NK-92 treated with Interleukin-12 subunit alpha and Interleukin-12 subunit beta, amount 100 ng/mL, for 24 hours (cell line): Measurements from ENCODE around the gene SLC8B1.

ENCODE experiments used
- DNase-seq: peaks from one replicate; lab custom pipeline; 2025; lab: John Stamatoyannopoulos, UW

The SLC8B1 gene

DNA sequence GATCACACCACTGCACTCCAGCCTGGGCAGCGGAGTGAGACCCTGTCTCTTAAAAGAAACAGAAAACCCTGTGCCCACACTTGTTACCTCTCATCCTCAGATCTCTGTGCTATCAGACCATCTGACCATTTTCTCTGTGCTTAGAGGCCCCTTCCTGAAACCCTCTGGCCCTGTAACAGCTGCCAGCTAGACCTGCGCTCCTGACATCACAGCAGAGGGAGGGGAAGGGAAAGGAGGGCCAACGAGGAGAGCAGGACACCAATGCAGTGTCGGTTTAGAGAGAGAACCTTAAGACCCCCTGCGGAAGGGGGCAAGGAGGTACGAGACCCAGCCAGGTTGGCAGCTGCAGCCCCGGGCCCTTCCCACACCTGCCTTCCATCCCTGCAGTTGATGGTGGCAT lies 42.4 kb downstream of the SLC8B1 start:
- DNase-seq: no peak

DNA sequence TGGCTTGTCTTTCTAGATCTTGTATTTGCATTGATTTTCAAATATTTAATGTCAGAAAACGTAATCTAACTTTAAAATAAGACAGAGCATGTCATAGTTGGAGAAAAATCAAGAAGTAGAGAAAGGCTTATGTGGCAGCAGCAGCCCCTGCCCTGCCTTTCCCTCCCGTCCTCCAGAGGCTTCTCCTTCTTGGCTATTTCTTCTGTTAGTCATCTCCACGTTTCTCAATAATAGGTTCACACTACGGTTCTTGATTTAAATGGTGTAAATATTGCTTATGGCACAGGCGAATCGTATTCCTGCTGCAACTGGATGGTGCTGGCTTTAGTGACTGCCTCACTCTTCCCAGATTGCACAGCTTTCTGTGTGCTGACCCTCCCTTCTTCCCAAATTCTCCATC lies 42.8 kb downstream of the SLC8B1 start:
- DNase-seq: no peak

DNA sequence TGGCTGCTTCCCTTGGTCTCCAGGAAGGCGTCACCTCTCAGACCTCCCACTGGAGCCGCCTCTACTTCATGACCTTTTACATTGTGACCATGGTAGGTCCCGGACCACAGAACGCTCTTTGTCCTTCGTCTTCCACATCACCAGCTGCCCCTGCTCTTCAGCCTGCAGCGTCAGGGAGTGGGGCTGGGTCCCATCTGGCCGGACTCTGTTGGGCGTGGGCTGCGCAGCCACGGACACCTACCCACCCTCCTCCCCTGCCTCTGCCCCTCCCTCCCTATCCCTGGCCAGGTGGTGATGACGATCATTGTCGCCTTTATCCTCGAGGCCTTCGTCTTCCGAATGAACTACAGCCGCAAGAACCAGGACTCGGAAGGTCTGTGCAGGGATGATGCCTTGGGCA lies 43.3 kb downstream of the SLC8B1 start:
- no peak for DNase-seq

DNA sequence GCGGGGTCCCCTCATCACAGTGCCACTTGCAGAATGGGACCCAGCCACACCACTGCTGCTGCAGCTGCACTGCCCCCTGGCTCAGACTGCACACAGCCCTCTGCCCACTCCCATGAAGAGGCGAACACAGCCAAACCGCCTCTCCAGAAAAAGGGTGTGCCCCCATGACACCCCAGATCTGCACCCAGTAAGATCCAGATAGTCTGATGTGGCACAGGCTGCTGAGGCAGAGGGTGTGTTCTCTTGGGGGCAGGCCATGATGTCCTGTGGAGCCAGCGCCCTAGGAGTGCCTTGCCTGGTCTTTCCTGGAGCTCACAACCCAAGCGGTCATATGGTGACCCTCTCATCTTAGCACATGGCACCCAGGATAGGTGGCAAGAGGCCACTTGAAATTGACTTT lies 44.4 kb downstream of the SLC8B1 start:
- no peak for DNase-seq

DNA sequence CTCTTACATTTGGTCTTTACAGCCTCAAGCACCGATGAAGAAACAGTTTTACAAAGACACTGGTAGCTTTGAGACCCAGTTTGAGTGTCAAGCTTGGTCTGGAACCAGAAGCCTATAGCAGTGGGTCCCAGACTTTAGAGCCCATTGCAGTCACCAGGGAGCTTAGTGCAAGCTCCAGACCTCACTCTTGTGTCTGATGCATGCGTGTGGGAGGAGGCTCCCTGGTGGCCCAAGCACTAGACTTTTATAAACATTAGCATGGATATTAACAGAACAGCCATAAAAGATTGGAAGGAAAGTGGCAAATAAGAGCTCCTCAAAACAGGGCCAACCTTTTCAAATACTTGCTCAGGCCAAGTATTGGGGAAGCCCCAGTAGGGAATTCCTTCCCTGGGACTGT lies 45.5 kb downstream of the SLC8B1 start:
- no peak for DNase-seq

DNA sequence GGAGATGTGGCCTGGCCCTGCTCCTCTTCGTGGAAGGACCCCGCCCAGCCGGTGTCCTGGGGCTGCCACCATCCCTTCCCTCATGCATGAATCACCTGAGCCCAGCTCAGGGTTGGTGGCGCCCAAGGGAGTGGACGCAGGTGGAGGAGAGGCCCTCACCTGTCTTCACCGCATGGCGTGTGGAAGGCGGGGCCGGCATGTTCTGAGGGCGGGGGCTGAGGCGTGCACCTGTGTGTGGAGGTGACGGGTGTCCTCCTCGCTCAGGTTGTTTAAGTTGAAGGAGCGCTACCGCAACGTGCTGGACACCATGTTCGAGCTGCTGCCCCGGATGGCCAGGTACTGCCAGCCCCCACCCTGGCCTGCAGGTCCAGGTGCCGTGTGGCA lies 47.0 kb downstream of the SLC8B1 start:
- DNase-seq: no peak

DNA sequence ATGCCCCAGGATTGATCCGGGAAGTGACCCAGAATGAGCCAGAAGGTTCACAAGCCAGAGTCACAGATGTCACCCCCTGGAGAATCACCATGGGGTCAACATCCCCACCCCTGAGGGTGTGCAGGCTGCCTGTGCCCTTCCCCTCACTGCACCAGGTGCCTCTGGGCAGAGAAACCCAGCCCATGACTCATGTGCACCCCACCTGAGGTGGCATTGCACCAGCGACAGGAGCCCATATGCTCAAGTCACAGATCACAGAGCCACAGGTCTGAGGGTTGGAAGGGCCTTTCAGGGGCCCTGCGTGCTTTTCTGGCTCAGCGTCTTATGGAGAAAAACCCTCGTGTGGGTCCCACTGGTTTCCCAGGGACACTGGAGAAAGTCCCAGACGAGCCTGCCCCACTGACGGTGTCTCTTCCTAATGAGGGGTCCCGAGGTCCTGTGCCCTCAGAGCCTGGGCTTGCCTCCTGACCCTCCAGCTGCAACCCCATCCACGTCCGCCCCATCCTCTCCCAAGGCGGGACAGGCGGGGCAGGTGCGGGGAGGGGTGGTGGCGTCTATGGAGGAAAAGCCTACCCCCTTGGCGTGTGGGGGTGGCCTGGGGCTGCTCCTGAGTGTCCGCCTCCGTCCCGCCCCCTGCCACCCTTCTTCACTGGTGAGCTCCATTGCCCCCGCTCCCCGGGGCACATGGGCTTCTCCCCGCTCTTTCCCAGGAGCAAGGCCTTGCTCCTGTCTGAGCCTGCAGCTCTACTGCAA lies 47.6 kb downstream of the SLC8B1 start:
- DNase-seq: no peak

DNA sequence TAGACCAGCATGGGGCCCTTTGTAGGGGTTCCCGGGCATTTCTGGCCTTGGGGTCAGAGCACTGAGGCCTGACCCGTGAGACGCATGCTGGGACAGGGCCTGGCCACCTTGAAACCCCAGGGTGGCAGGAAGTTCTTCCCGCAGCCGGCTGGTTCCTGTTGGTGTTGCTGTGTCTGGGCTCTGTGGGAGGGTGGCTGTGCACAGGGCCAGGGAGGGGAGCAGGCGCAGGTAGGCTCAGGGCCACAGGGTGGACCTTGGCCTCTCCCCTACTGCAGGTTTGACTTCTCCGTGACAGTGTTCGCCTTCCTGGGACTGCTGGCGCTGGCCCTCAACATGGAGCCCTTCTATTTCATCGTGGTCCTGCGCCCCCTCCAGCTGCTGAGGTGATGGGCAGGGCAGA lies 48.2 kb downstream of the SLC8B1 start:
- DNase-seq: no peak

DNA sequence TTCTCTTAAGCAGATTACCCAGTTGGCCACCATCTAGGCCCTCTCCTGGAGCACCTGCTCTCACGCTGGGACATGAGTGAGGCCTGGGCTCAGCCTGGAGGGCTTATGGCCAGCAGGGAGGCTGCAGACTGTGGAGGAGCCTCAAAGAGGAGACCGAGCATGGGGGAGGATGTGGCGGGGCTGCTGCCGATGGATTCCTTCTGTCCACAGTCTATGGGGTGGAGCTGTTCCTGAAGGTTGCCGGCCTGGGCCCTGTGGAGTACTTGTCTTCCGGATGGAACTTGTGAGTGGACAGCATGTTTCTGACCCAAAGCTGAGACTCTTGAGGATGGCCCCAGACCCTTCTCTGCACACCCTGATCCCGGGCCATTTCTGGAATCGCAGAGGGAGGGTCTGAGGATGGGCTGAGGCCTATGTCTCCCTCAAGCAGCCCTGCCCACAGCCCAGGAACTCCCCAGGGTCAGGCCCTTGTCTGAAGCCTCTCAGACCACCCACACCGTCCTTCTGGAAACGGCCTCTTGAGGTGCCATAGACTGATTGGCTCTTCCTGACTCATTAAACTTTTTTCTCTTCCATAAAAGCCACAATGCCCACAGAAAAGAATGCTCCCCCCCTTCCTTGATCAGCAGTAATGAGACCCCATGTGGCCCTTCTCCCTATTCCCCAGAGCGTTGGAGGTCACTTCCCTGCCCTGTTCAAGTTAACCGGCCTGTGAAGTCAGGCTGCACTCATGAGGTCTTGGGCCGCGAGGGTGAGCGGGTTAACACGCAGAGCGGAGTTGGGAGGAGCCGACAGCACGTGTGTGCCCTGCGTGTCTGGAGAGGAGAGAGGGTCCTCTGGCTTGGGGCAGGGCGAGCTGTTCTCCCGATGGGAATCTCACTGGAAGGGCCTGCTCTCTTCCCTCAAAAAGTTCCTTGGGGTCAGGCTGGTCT lies 49.0 kb downstream of the SLC8B1 start:
- no peak for DNase-seq

DNA sequence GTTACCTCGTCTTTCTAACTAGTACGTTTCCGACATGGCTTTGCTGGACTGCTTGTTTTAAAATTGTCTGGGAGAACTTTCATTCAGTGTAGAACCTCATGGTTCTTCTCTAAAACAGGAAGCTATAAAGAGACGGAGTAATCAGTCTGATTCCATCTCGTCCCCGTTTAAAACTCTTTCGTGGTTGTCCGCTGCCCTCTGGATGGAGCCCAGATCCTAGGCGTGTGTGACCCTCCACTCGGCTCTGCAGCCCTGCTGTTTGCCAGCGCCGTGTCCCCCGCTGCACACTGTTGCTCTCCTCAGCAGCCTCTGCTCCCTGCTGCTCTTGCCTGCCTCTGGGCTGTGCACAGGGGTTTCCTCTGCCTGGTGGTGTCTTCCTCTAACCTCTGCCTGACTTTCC lies 50.2 kb downstream of the SLC8B1 start:
- no peak for DNase-seq

DNA sequence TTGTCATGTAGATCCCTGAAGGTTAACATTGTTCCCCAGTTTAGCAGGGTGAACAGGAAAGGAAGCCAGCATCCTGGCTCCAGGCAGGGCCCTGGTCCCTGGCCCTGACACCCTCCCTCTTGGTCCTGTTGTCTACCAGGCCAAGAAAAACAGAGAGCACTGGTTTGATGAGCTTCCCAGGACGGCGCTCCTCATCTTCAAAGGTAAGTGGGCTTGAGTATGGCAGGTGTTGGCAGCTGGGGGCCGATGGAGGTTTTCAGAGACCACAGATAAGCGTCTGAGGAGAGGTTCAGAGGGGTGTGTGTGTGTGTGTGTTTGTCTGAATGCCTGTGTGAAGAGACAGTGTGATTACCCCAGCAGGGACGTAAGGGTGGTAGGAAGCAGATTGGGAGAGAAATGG lies 56.3 kb downstream of the SLC8B1 start:
- DNase-seq: no peak

DNA sequence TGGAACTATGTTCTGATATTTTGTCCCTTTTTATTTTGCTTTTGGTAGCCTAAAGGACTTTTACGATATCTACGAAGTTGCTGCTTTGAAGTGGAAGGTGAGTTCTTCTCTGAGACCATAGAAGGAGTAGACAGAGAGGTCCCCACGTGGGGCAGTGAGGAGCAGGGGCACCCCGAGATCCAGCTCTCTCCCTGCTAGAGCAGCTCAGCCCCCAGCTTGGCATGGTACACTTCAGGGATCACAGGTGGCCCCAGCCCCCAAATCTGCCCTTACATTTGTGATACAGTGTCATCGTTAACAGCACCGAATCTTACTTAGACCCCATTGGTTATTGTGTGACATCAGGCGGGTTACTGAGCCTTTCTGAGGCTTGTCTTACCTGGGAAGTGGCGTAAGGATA lies 56.8 kb downstream of the SLC8B1 start:
- DNase-seq: no peak

DNA sequence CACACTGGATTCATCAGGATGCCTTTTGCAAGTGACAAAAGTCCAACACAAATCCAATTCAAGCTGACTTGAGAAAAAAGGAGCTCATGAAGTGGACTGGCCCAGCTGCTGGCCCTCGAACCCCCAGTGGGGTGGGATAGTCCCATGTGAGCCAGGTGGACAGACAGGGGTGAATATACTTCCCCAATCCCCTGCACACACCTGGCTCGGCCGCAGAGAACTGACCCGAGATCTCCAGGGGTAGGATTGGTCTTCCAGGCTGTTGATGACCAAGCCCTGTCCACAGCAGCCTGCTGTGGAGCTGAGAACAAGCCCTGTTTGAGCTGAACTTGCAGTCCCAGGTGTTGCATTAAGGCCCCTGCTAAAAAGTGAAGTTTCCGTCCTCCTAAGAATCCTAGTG lies 57.4 kb downstream of the SLC8B1 start:
- DNase-seq: no peak

DNA sequence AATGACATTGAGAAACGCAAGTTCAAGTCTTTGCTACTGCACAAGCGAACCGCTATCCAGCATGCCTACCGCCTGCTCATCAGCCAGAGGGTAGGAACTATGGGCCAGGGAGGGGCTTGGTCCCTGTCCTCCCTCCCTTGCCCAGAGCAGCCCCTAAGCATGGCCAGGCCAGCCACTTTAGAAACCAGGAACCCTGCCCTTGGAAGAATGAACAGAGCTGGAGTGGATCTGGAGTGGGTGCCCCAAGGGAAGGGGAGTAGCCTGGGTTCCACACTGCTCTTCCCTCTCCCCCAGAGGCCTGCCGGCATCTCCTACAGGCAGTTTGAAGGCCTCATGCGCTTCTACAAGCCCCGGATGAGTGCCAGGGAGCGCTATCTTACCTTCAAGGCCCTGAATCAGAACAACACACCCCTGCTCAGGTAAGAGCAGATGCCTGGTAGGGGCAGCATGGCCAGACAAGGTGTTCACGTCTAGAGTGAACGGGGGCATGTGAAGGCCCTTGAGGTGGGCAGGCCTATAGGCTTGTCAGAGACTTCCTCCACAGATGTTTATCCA lies 57.9 kb downstream of the SLC8B1 start:
- no peak for DNase-seq

DNA sequence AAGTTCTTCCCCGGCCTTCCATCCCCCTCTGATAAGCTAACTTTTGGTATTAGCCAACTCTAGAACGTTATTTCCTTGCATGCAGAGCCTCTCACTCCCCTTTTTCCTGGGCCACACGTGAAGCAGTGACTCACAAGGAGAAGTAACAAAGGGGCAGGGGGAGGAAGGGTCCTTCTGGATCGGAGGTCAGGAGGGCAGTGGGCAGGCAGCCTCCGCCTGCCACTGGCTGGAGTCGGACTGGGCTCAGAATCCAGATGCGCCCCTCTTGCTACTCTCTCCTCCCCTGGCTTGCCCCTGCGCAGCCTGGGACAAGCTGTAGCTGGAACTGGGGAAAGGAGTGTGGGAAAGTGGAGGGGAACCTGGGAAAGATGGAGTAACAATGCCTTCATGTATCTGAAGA lies 58.6 kb downstream of the SLC8B1 start:
- no peak for DNase-seq

DNA sequence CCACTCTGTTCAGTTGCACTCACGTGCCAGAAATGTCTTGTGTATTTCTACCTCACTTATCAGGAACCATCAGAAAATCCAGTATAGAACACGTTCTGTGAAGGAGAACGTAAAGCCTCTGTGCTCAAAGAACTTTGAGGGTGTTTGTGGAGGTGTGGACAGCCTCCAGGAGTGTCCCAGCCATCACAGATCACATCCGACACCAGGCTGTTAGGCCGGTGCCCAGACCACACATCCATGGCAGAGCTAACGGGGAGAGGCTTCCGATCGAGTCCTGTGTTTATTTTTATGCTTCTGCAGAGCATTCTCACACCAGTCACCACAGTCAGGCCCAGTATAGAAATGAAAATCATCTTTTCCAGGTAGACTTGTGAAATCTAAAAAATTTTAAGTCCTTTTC lies 60.1 kb downstream of the SLC8B1 start:
- DNase-seq: no peak

DNA sequence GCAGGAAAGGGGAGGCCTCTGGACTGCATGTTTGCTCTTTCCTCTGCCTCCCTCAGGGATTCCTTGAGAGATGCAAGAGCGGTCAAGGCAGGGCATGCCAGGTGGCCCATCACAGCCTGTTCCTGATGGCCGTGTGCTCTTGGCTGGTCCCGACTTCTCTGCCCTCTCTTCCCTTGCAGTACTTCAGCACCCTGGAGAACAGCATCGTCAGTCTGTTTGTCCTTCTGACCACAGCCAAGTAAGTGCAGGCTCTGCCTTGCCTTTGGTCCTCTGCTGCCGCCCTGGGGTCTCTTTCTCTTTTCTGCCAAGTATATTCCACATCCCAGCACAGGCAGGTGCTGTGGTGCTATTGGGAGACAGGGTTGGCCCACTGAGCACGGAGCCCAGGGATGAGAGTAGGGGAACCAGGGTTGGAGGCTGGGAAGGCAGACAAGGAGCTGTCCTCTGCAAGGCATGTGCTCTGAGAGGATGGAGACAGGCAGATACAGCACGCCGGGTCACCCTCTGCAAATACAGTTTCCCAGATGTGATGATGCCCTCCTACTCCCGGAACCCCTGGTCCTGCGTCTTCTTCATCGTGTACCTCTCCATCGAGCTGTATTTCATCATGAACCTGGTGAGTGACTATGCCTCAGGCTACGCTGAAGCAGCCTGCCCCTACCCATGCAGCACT lies 61.7 kb downstream of the SLC8B1 start:
- DNase-seq: no peak

DNA sequence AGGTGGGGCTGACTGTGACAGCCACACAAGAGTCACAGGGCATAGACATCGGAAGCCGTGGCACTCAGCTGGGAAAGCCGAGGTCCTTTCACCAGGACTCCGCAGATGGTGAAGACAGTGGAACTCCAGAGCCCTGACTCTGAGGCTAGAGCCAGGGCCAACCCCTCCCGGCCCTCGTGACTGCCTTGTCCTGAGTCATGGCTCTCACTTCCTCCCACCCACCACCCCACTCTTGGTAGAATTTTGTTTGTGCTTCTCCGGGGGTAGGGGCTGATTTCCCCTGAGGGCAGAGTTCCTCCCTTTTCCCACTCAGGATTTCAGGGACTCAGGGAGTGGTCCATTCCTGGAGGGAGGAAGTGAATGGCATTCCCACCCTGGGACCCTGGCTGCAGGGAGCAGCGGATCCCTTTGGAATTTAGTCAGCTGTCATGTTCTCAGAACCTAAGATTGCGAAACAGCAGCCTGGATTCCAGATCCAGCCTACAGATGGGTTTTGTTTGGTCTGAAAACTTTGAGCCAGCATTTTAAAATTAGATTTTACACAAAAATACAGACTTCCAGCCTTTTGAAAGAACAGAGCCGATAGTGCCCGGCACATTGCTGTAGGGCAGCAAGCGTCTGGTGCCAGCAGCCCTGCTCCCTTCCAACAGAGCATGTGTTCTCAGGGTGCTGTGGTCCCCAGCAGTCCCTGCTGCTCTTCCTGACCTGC lies 62.9 kb downstream of the SLC8B1 start:
- no peak for DNase-seq

DNA sequence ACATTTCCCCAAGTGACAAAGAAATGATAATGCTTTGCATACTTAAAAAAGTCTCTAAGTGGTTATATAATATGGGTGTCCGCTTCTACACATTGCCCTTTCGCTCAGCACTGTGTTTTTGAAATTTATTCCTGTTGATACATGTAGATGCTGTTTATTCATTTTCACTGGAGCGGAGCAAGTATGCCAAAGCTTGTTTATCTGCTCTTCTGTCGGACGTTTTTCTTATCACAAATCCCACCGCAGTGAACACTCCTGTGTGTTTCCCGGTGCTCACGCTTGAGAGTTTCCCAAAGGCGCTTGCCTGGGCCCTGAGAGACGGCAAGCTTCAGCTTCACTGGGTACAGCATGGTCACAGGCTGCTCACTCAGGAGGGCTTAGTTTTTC lies 63.5 kb downstream of the SLC8B1 start:
- DNase-seq: no peak

DNA sequence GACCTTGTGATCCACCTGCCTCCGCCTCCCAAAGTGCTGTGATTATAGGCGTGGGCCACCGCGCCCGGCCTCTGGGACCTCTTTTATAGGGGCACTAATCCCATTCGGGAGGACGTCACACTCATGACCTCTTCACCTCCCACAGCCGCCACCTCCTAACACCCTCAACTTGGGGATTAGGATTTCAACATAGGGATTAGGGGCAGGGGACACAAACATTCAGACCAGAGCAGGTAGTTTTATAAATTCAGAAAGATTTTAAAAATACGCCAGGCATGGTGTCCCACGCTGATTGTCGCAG lies 64.2 kb downstream of the SLC8B1 start:
- DNase-seq: no peak

DNA sequence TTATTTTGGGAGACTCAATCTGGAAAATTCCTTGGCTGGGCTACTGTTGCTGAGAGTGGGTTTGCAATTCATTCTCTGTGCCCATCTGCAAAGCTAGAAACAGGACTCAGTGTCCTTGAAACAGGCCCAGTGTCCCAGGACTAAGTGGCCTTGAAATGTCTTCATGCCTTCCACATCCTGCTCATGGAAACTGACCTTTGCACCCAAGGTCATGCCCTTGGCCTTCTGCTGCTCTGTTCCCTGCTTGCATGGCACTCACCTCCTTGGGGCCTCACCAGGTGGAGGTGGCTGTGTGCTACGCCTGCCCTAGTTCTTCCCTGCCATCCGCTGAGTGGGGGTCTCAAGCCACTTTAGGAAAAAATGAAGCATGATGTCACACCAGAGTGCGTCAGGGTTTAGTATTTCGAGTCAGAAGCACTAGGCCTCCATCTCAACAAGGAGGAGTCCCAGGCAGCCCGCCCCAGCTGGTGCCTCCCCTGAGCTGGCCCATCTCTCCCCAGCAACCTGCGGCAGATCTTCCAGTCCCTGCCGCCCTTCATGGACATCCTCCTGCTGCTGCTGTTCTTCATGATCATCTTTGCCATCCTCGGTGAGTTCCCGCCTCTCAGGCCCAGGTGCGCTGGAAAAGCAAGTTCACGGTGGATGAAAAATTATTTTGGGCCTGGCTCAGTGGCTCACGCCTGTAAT lies 65.5 kb downstream of the SLC8B1 start:
- no peak for DNase-seq

DNA sequence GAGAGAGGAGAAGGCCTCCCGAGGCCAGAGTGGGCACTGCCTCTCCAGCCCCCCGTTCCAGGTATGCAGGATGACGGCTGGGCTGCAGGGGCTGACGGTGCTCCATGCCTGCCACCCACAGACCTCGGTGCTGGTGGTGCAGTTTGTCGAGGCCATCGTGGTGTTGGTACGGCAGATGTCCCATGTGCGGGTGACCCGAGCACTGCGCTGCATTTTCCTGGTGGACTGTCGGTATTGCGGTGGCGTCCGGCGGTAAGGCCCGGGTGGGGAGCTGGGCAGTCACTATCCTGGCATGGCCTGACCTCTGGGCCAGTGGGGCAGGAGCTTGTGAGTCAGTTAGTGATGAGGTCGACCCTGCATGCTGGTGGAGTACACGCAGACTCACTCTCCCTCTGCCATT lies 66.3 kb downstream of the SLC8B1 start:
- DNase-seq: no peak
